GM20000 (cell line): ENCODE data around the gene PPP2R5A.
"Not testable (repeated sequence)": the region's sequence is repeated elsewhere in the genome, so short reads cannot be mapped to it uniquely, and the experiment has no call there.

Experiments
- DNase-seq: peaks from one replicate; pipeline ENCODE4 v3.0.0; 2012; ENCODE audit warnings: low spot score
- TF ChIP-seq, protein P1 (sequence below): IDR thresholded peaks from 2 replicates; pipeline ENCODE4 v1.5.1; 2012; ENCODE audit warnings: mild to moderate bottlenecking, control low read depth; ENCODE audit errors: extremely low read depth, missing control alignments

PPP2R5A gene

DNA sequence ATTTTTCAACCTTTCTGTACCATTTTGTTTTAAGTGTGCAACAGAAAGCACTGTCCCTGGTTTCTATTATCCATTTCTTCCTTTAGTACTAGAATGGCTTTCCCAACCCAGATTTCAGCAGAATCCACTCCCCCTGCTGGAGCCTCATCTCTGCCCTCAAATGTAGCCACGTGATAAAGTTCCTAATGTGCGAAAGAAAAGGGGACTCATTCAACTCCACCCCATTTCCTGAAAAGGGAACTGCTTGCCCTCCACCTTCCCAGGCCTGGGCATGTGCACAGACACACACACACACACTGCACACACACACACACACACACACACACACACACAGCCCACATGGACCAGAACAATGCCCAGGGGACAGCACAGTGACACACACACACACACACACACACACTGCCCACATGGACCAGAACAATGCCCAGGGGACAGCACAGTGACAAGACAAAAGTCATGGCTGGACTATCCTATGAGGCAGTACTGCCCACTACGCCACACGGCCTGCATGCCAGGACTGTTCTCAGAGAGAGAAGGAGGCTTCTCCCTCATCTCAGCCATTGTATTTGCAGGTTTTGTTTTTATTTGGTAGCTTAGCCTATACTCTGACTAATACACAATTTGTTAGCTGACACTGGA lies 96.3 kb downstream of the PPP2R5A start:
- no peak for DNase-seq
- TF ChIP-seq, protein P1, sequence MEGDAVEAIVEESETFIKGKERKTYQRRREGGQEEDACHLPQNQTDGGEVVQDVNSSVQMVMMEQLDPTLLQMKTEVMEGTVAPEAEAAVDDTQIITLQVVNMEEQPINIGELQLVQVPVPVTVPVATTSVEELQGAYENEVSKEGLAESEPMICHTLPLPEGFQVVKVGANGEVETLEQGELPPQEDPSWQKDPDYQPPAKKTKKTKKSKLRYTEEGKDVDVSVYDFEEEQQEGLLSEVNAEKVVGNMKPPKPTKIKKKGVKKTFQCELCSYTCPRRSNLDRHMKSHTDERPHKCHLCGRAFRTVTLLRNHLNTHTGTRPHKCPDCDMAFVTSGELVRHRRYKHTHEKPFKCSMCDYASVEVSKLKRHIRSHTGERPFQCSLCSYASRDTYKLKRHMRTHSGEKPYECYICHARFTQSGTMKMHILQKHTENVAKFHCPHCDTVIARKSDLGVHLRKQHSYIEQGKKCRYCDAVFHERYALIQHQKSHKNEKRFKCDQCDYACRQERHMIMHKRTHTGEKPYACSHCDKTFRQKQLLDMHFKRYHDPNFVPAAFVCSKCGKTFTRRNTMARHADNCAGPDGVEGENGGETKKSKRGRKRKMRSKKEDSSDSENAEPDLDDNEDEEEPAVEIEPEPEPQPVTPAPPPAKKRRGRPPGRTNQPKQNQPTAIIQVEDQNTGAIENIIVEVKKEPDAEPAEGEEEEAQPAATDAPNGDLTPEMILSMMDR, result no peak

DNA sequence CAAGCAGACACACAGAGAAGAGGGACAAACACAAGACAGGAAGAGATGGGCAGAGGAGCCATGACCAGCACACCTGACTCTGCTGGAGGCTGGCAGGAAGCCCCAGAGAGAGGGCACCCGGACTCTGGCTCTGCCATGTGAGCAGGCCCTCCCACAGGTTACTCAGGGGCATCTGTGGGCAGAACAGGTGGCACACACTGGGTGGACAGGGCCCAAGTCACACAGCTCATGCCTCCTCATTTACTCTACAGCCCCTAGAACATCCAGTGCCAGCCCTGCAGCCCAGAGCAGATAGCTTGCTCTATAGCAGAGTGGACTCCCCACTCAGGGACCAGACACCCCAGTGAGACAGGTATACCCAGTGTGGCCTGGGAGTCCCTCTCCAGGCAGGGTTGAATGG lies 100.8 kb downstream of the PPP2R5A start:
- TF ChIP-seq, protein P1, result no peak

DNA sequence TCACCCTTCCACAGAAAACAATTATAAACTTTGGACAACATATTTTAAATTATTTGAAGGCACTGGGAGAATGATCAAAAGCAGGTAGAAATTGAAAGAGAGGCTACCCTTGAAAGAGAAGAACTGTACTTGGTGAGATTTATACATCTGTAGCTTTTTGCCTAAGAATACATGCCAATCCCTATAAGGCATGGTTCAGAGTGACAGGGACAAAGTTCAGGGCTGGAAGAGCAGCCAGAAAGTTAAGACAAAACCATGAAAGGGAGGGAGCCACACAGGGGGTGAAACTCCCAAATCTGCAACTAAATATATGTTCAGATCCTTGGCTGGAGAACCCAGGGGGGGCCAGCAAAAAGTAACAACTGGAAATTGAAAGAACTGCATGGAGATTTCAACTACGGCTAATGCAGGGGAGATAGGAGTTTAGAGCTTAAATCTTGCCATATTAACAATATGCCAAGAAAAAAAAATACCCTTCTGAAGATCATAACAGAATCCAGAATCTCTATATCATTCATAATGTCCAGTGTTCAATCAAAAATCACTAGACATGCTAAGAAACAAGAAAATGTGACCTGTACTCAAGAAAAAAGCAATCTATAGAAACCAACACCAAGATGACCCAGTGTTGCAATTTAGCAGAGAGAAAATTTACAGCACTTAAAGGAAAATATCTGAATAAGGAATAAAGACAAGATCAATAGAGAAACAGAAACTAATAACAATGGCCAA lies 103.9 kb downstream of the PPP2R5A start:
- no peak for DNase-seq
- TF ChIP-seq, protein P1, result no peak

More for the DNA sequence above, 100.8 kb downstream of the PPP2R5A start:
- no peak for DNase-seq

DNA sequence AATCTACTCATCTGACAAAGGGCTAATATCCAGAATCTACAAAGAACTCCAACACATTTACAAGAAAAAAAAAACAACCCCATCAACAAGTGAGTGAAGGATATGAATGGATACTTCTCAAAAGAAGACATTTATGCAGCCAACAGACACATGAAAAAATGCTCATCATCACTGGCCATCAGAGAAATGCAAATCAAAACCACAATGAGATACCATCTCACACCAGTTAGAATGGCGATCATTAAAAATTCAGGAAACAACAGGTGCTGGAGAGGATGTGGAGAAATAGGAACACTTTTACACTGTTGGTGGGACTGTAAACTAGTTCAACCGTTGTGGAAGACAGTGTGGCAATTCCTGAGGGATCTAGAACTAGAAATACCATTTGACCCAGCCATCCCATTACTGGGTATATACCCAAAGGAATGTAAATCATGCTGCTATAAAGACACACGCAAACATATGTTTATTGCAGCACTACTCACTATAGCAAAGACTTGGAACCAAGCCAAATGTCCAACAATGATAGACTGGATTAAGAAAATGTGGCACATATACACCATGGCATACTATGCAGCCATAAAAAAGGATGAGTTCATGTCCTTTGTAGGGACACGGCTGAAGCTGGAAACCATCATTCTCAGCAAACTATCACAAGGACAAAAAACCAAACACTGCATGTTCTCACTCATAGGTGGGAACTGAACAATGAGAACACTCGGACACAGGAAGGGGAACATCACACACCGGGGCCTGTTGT lies 110.6 kb downstream of the PPP2R5A start:
- not testable (repeated sequence) for DNase-seq

DNA sequence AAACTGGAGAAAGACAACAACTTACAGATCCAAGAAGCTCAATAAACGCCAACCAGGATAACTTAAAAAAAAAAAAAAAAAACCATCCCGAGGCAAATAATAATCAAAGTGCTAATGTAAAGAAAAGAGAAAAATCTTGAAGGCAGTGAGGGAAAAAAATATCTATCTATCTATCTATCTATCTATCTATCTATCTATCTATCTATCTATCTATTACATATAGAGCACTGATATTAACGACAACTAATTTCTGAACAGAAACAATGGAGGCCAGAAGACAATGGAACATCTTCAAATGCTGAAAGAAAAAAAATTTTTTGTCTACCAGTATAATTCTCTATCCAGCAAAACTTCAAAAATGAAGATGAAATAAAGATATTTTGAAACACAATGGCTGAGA lies 111.4 kb downstream of the PPP2R5A start:
- TF ChIP-seq, protein P1, result no peak
- no peak for DNase-seq

DNA sequence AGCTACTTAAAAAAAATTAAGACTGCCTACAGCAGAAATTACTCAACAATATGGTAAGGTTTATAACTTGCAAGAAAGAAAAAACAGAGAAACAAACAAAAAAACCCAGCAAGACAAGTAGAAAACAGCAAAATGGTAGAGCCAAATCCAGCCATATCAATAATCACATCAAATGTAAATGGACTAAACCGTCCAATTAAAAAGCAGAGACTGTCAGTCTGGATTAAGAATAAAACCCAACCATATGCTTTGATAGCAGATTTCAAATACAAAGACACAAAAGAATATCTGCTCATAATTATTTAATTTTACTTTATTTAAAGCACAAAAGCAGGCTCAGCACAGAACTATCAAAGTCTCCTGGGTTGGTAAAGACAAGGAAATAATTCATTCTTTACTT lies 112.0 kb downstream of the PPP2R5A start:
- TF ChIP-seq, protein P1, result no peak
- DNase-seq, result no peak

DNA sequence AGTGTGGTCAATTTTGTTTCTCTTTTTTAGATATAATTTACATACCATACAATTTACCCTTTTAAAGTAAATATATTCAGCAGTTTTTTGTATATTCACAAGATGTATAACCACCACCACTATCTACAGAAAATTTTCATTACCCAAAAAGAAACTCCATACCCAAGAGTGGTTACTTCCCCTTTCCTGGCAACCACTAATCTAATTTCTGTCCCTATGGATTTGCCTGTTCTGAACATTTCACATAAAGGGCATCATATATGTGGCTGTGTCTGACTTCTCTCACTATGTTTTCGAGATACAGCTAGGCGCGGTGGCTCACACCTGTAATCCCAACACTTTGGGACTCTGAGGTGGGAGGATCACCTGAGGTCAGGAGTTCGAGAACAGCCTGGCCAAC lies 115.8 kb downstream of the PPP2R5A start:
- TF ChIP-seq, protein P1, result no peak
- DNase-seq, result no peak
